Astrocyte (in vitro differentiated cells and primary cell): ENCODE results near the gene FFAR3. TPM values are rescaled to one million over a fixed set of nuclear protein-coding genes. Genes with fewer than 3 reads are reported as not detected.

Source experiments
- DNase-seq: peaks from one replicate; pipeline ENCODE4 v3.0.0-alpha.2; 2010; ENCODE audit warnings: low read depth
- FAIRE-seq: peaks from 2 replicates; lab custom pipeline; 2011; peaks lifted over from hg19 to GRCh38; lab: Jason Lieb, UNC
- H2AFZ ChIP-seq: 2 replicates; pipeline ENCODE4 v1.6.0; 2012; ENCODE audit warnings: low read depth, low read length, inconsistent platforms
- H3K27ac ChIP-seq: 2 replicates; pipeline ENCODE4 v1.5.1; 2011; ENCODE audit warnings: low read depth, low read length, inconsistent platforms
- H3K27me3 ChIP-seq: 2 replicates; pipeline ENCODE4 v1.6.0; 2011; ENCODE audit warnings: low read length, inconsistent platforms; ENCODE audit not compliant: insufficient read depth
- H3K36me3 ChIP-seq: 2 replicates; pipeline ENCODE4 v1.5.1; 2011; ENCODE audit warnings: low read length, inconsistent platforms; ENCODE audit not compliant: insufficient read depth
- H3K4me1 ChIP-seq: 2 replicates; pipeline ENCODE4 v1.5.1; 2011; ENCODE audit warnings: low read length, inconsistent platforms; ENCODE audit not compliant: insufficient read depth
- H3K4me2 ChIP-seq: 2 replicates; pipeline ENCODE4 v1.6.0; 2012; ENCODE audit warnings: low read length, inconsistent platforms
- H3K4me3 ChIP-seq: 2 replicates; pipeline ENCODE4 v1.5.1; 2011; ENCODE audit warnings: low read depth, mild to moderate bottlenecking, low read length, inconsistent platforms; ENCODE audit not compliant: insufficient read depth
- H3K79me2 ChIP-seq: 2 replicates; pipeline ENCODE4 v1.6.0; 2012; ENCODE audit warnings: mild to moderate bottlenecking, low read length, inconsistent platforms; ENCODE audit not compliant: insufficient read depth
- H3K9ac ChIP-seq: 2 replicates; pipeline ENCODE4 v1.6.0; 2012; ENCODE audit warnings: mild to moderate bottlenecking, low read length, inconsistent platforms
- H3K9me3 ChIP-seq: 2 replicates; pipeline ENCODE4 v1.5.1; 2012; ENCODE audit warnings: low read depth, mild to moderate bottlenecking, low read length, inconsistent platforms; ENCODE audit not compliant: insufficient read depth
- H4K20me1 ChIP-seq: 2 replicates; pipeline ENCODE4 v1.6.0; 2012; ENCODE audit warnings: low read length, inconsistent platforms; ENCODE audit not compliant: insufficient read depth
- H3K27ac Mint-ChIP-seq: one replicate; pipeline ENCODE4 v1.8.0; 2021; ENCODE audit warnings: mild to moderate bottlenecking, mixed read lengths; ENCODE audit not compliant: unreplicated experiment
- H3K27me3 Mint-ChIP-seq: one replicate; pipeline ENCODE4 v1.8.0; 2021; ENCODE audit warnings: low read depth, mixed read lengths; ENCODE audit not compliant: unreplicated experiment
- H3K36me3 Mint-ChIP-seq: one replicate; pipeline ENCODE4 v1.8.0; 2021; ENCODE audit warnings: low read depth, mixed read lengths; ENCODE audit not compliant: unreplicated experiment
- H3K4me1 Mint-ChIP-seq: one replicate; pipeline ENCODE4 v1.8.0; 2021; ENCODE audit warnings: low read depth, mixed read lengths; ENCODE audit not compliant: unreplicated experiment
- H3K4me3 Mint-ChIP-seq: one replicate; pipeline ENCODE4 v1.8.0; 2021; ENCODE audit warnings: mild to moderate bottlenecking, moderate library complexity, mixed read lengths; ENCODE audit not compliant: unreplicated experiment
- H3K9me3 Mint-ChIP-seq: one replicate; pipeline ENCODE4 v1.8.0; 2021; ENCODE audit warnings: mild to moderate bottlenecking, mixed read lengths; ENCODE audit not compliant: unreplicated experiment
- EZH2 ChIP-seq: IDR thresholded peaks from 2 replicates; pipeline ENCODE4 v1.6.1; 2012; ENCODE audit warnings: mild to moderate bottlenecking, low read length, inconsistent platforms; ENCODE audit not compliant: insufficient read depth
- total RNA-seq: library from RNA; stranded (reverse); gene quantifications from 2 replicates; pipeline ENCODE4 v1.2.1, GENCODE V29; 2021
- TF ChIP-seq, protein P1 (sequence below): IDR thresholded peaks from 2 replicates; pipeline ENCODE4 v1.5.1; 2011; ENCODE audit warnings: low read depth, mild to moderate bottlenecking, inconsistent platforms, low read length, moderate library complexity; ENCODE audit not compliant: insufficient read depth

Gene FFAR3
- total RNA-seq, 1 donor from 2014 or later: not detected

DNA sequence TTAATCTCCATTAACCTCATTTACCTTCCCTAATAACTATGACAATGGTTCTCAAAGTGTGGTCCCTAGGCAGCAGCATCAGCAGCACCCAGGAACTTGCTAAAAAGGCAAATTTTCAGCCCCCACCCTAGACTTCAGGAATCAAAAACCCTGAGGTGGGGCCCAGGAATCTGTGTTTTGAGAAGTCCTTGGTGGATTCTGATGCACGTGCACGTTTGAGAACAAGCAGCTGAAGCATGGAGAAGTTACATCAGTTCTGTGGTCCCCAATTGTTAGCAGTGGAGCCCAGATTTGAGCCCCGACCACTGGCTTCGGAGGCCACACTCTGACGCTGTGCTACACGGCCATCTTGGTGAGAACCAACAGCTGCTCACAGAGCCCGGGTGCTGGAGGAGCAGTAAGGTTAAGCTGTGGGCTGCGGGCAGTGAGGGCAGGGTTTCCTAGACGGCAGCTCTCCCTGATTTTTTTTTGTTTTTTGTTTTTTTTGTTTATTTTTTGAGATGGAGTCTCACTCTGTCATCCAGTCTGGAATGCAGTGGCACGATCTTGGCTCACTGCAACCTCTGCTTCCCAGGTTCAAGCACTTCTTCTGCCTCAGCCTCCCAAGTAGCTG, 43.3 kb upstream of the FFAR3 start:
- H3K27me3 Mint-ChIP-seq: peaks cover 32% of the 10 kb centered on the region
- no peak overlapping the region for H3K9ac ChIP-seq
- H3K4me3 Mint-ChIP-seq: no peak overlapping the region
- DNase-seq: no peak
- H3K9me3 Mint-ChIP-seq: no peaks in the 10 kb centered on the region
- H3K79me2 ChIP-seq: no peaks in the 10 kb centered on the region
- no peak overlapping the region for H3K4me2 ChIP-seq
- H3K36me3 Mint-ChIP-seq: no peaks in the 10 kb centered on the region
- H4K20me1 ChIP-seq: no peaks in the 10 kb centered on the region
- no peak overlapping the region for H3K27ac Mint-ChIP-seq
- H3K4me3 ChIP-seq: no peak overlapping the region
- peaks cover 10% of the 10 kb centered on the region for H3K4me1 Mint-ChIP-seq
- no peaks in the 10 kb centered on the region for H3K36me3 ChIP-seq
- no peak overlapping the region for H2AFZ ChIP-seq
- FAIRE-seq: no peak
- no peaks in the 10 kb centered on the region for H3K9me3 ChIP-seq
- no peak overlapping the region for H3K27ac ChIP-seq
- no peaks in the 10 kb centered on the region for H3K27me3 ChIP-seq
- H3K4me1 ChIP-seq: peaks cover 7% of the 10 kb centered on the region
- TF ChIP-seq, protein P1, sequence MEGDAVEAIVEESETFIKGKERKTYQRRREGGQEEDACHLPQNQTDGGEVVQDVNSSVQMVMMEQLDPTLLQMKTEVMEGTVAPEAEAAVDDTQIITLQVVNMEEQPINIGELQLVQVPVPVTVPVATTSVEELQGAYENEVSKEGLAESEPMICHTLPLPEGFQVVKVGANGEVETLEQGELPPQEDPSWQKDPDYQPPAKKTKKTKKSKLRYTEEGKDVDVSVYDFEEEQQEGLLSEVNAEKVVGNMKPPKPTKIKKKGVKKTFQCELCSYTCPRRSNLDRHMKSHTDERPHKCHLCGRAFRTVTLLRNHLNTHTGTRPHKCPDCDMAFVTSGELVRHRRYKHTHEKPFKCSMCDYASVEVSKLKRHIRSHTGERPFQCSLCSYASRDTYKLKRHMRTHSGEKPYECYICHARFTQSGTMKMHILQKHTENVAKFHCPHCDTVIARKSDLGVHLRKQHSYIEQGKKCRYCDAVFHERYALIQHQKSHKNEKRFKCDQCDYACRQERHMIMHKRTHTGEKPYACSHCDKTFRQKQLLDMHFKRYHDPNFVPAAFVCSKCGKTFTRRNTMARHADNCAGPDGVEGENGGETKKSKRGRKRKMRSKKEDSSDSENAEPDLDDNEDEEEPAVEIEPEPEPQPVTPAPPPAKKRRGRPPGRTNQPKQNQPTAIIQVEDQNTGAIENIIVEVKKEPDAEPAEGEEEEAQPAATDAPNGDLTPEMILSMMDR: no peak
- TF ChIP-seq EZH2: no peak

- Histone ChIP-seq H4K20me1 (no peaks in the 10 kb centered on the region), H3K9ac (no peak overlapping the region), H3K27ac (no peak overlapping the region), H2AFZ (no peak overlapping the region), H3K36me3 (no peaks in the 10 kb centered on the region), H3K79me2 (no peaks in the 10 kb centered on the region), H3K4me3 (no peak overlapping the region), H3K27me3 (no peaks in the 10 kb centered on the region), H3K9me3 (no peaks in the 10 kb centered on the region), H3K4me1 (peaks cover 7% of the 10 kb centered on the region), H3K4me2 (no peak overlapping the region)
- TF ChIP-seq, protein P1: no peak
- no peak overlapping the region for H3K4me3 Mint-ChIP-seq
- DNase-seq: no peak
- no peaks in the 10 kb centered on the region for H3K36me3 Mint-ChIP-seq
- peaks cover 26% of the 10 kb centered on the region for H3K27me3 Mint-ChIP-seq
- FAIRE-seq: no peak
- H3K9me3 Mint-ChIP-seq: no peaks in the 10 kb centered on the region
- peaks cover 10% of the 10 kb centered on the region for H3K4me1 Mint-ChIP-seq
- no peak overlapping the region for H3K27ac Mint-ChIP-seq
These were observed 42.4 kb upstream of the FFAR3 start for GRCh38 chr19:35315883-35316282.

DNA sequence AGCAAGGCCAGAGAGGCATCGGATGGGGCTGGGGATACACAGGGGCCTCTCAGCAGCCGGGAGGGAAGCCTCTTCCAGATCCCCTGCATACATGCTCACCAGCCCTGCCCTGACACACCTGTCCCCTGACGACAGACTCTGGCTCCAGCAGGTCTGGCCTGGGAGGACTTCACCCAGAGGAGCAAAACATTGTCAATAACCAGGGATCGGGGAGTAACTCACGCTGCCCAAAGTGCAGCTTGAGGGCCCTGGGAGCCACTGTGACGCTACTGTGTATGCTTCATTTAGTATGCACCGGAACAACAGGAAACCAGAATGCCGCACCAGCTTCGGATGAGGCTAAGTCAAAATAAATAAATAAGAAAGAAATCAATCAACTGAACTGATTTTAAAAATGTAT, 41.7 kb upstream of the FFAR3 start:
- Mint-ChIP-seq H3K36me3 (no peaks in the 10 kb centered on the region), H3K4me1 (peaks cover 10% of the 10 kb centered on the region), H3K27ac (no peak overlapping the region), H3K4me3 (no peak overlapping the region), H3K9me3 (peaks cover 2% of the 10 kb centered on the region), H3K27me3 (peaks cover 25% of the 10 kb centered on the region)
- FAIRE-seq: no peak
- no peak for DNase-seq
- Histone ChIP-seq H3K4me3 (no peak overlapping the region), H3K79me2 (no peaks in the 10 kb centered on the region), H3K9me3 (no peaks in the 10 kb centered on the region), H4K20me1 (no peaks in the 10 kb centered on the region), H3K27ac (no peak overlapping the region), H3K4me2 (no peak overlapping the region), H3K4me1 (peaks cover 7% of the 10 kb centered on the region), H3K27me3 (no peaks in the 10 kb centered on the region), H3K36me3 (no peaks in the 10 kb centered on the region), H2AFZ (no peak overlapping the region), H3K9ac (no peak overlapping the region)
- no peak for TF ChIP-seq EZH2
- TF ChIP-seq, protein P1: no peak
